IPS-20b (cell line): ENCODE data around the gene ADPRH.

Source experiments
- H3K27ac ChIP-seq: one replicate; pipeline ENCODE4 v1.5.1; 2013; ENCODE audit warnings: low read length
- H3K27me3 ChIP-seq: 2 replicates; pipeline ENCODE4 v1.6.1; 2013; ENCODE audit warnings: mild to moderate bottlenecking, low read length, inconsistent platforms; ENCODE audit not compliant: insufficient read depth
- H3K36me3 ChIP-seq: 2 replicates; pipeline ENCODE4 v1.6.1; 2013; ENCODE audit warnings: low read depth, mild to moderate bottlenecking, inconsistent platforms, low read length, moderate library complexity; ENCODE audit not compliant: insufficient read depth
- H3K4me1 ChIP-seq: 2 replicates; pipeline ENCODE4 v1.6.1; 2013; ENCODE audit warnings: mild to moderate bottlenecking, control low read depth, inconsistent platforms, low read length, moderate library complexity; ENCODE audit not compliant: insufficient read depth
- H3K4me3 ChIP-seq: 2 replicates; pipeline ENCODE4 v1.5.1; 2013; ENCODE audit warnings: mild to moderate bottlenecking, low read length, inconsistent platforms
- H3K9ac ChIP-seq: 2 replicates; pipeline ENCODE4 v1.6.1; 2013; ENCODE audit warnings: low read depth, mild to moderate bottlenecking, inconsistent platforms, low read length, moderate library complexity
- H3K9me3 ChIP-seq: 2 replicates; pipeline ENCODE4 v1.6.1; 2013; ENCODE audit warnings: mild to moderate bottlenecking, low read depth, low read length, inconsistent platforms; ENCODE audit not compliant: insufficient read depth

The ADPRH gene

DNA sequence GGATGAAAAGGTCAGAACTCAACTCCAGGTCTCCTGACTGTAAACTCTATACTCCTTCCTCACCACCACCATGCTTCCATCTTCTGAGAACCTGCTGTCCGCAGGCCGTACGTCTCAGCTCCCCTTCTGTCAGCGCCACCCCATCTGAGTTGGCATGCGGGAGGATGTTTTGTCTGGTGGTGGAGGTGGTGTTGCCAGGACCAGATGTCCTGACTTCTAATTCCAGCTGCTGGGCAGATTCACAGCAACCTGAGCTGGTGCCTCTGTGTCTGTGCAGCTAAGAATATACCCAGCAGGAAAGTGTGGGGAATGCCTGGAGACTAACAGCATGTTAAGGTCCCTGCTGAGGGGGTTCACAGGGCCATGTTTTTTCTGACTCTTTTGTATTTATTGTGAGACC is 41.6 kb downstream of the ADPRH start:
- Histone ChIP-seq H3K4me3 (no peak overlapping the region), H3K9me3 (no peaks in the 10 kb centered on the region), H3K4me1 (no peaks in the 10 kb centered on the region), H3K27ac (no peak overlapping the region), H3K27me3 (no peaks in the 10 kb centered on the region), H3K9ac (no peak overlapping the region), H3K36me3 (no peaks in the 10 kb centered on the region)

DNA sequence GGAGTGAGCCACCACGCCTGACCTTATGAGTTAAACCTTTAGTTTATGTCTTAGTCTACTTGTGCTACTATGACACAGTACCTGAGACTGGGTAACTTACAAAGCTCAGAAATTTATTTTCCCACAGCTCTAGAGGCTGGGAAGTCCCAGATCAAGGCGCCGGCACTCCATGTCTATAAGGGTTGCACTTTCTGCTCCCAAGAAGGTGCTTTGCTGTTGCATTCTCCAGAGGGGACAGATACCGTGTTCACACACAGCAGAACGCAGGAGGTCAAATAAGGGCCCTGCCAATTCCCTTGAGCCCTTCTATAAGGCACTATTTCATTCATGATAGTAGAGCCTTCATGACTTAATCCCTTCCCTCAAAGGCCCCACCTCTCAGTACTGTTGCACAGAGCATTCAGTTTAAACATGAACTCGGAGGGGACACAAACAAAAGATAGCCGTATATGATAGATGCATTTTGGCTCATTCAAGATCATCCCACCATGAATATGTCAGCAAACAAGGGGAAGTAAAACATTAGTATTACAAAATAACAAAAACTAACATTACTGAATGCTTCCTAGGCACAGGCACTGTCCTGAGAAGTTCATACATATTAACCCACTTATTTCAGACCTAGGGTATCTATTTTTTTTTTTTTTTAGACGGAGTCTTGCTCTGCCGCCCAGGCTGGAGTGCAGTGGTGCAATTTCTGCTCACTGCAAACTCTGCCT is 44.9 kb downstream of the ADPRH start:
- no peaks in the 10 kb centered on the region for H3K27me3 ChIP-seq
- H3K4me1 ChIP-seq, result no peaks in the 10 kb centered on the region
- H3K9me3 ChIP-seq, result no peaks in the 10 kb centered on the region
- H3K36me3 ChIP-seq, result no peaks in the 10 kb centered on the region
- H3K9ac ChIP-seq, result no peak overlapping the region
- H3K4me3 ChIP-seq, result no peak overlapping the region
- no peak overlapping the region for H3K27ac ChIP-seq

GRCh38 chr3:119625451-119626153 is 46.3 kb downstream of the ADPRH start:
- H3K9ac ChIP-seq, result no peak overlapping the region
- H3K9me3 ChIP-seq, result no peaks in the 10 kb centered on the region
- no peak overlapping the region for H3K27ac ChIP-seq
- no peak overlapping the region for H3K4me3 ChIP-seq
- no peaks in the 10 kb centered on the region for H3K36me3 ChIP-seq
- H3K4me1 ChIP-seq, result no peaks in the 10 kb centered on the region
- H3K27me3 ChIP-seq, result no peaks in the 10 kb centered on the region

- Histone ChIP-seq H3K4me3 (no peak overlapping the region), H3K27ac (no peak overlapping the region), H3K9me3 (no peaks in the 10 kb centered on the region), H3K36me3 (no peaks in the 10 kb centered on the region), H3K27me3 (no peaks in the 10 kb centered on the region), H3K4me1 (no peaks in the 10 kb centered on the region), H3K9ac (no peak overlapping the region)
Observed at GRCh38 chr3:119626196-119626595, 46.9 kb downstream of the ADPRH start.

DNA sequence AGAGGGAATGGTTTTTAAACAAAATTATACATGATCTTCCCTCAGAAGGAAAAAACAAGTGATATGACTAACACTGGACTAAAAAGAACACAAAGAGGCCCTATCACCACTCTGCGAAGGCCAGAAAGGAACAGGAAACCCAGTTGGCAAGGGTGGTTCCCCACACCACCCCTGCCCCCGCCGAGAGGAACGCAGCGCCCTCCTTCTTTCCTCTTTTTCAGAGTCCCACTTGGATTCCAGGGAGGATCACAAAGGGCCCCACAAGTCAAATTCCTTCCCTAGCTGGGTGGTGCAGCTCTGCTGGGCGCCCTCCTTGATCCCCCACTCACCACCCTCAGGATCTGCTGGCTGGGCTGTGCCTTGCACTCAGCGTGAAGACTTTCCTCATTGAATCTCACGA is 48.2 kb downstream of the ADPRH start:
- H3K9ac ChIP-seq, result no peak overlapping the region

GRCh38 chr3:119628390-119628789 is 49.1 kb downstream of the ADPRH start:
- Histone ChIP-seq H3K9me3 (no peaks in the 10 kb centered on the region), H3K27me3 (no peaks in the 10 kb centered on the region), H3K4me1 (no peaks in the 10 kb centered on the region), H3K36me3 (no peaks in the 10 kb centered on the region), H3K27ac (no peak overlapping the region), H3K4me3 (no peak overlapping the region), H3K9ac (no peak overlapping the region)

More for the DNA sequence above, 48.2 kb downstream of the ADPRH start:
- Histone ChIP-seq H3K4me1 (no peaks in the 10 kb centered on the region), H3K9me3 (no peaks in the 10 kb centered on the region), H3K27me3 (no peaks in the 10 kb centered on the region), H3K4me3 (no peak overlapping the region), H3K36me3 (no peaks in the 10 kb centered on the region), H3K27ac (no peak overlapping the region)

DNA sequence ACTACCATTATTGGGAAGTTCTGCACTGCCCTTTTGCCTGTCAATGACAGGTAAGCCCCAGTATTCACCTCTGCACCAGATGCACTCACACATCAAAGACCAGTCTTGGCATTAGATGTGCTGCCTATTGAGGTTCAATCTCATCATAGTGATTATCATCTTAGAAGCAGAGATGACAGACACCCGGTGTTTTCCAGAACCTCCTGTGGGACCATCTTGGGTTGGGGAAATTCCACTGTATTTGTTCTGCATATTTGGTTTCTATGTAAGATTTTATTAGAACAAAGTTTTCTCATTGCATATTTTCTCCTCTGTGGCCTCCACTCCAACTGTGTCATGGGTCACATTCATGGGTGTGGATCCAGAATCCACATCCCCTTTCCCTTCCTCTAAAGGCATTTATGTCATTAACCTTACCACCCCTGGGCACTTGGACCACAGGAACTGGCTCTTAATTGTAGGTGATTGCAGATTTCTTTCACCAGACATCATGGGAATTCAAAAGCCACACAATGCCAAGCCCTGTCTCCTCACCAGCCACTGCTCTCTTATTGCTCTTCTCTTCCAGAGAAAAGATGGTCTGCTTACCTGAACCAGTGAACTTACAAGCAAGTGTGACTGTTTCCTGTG is 49.6 kb downstream of the ADPRH start:
- Histone ChIP-seq H3K9me3 (no peaks in the 10 kb centered on the region), H3K36me3 (no peaks in the 10 kb centered on the region), H3K27me3 (no peaks in the 10 kb centered on the region), H3K27ac (no peak overlapping the region), H3K9ac (no peak overlapping the region), H3K4me1 (no peaks in the 10 kb centered on the region), H3K4me3 (no peak overlapping the region)

- no peaks in the 10 kb centered on the region for H3K36me3 ChIP-seq
- H3K27ac ChIP-seq, result no peak overlapping the region
- no peaks in the 10 kb centered on the region for H3K9me3 ChIP-seq
- no peak overlapping the region for H3K4me3 ChIP-seq
- H3K4me1 ChIP-seq, result no peaks in the 10 kb centered on the region
- no peaks in the 10 kb centered on the region for H3K27me3 ChIP-seq
- H3K9ac ChIP-seq, result no peak overlapping the region
Observed at GRCh38 chr3:119630128-119630879, 51.0 kb downstream of the ADPRH start.

DNA sequence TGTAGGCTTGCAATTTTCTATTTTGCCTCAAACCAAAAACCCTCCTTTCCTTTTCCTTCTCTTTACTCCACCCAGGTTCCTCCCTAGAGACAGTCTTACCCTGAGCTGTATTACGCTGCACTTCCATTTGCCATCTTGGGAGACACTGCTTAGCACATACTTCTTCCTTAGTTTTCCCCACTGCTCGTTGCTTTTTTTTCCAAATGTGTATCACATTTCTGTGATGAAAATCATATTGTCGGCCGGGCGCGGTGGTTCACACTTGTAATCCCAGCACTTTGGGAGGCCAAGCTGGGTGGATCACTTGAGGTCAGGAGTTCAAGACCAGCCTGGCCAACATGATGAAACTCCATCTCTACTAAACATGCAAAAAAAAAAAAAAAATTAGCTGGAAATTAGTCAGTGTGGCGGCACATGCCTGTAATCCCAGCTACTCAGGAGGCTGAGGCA is 51.6 kb downstream of the ADPRH start:
- no peaks in the 10 kb centered on the region for H3K9me3 ChIP-seq
- no peaks in the 10 kb centered on the region for H3K36me3 ChIP-seq
- no peaks in the 10 kb centered on the region for H3K27me3 ChIP-seq
- H3K4me3 ChIP-seq, result no peak overlapping the region
- no peak overlapping the region for H3K9ac ChIP-seq
- H3K4me1 ChIP-seq, result no peaks in the 10 kb centered on the region
- no peak overlapping the region for H3K27ac ChIP-seq

DNA sequence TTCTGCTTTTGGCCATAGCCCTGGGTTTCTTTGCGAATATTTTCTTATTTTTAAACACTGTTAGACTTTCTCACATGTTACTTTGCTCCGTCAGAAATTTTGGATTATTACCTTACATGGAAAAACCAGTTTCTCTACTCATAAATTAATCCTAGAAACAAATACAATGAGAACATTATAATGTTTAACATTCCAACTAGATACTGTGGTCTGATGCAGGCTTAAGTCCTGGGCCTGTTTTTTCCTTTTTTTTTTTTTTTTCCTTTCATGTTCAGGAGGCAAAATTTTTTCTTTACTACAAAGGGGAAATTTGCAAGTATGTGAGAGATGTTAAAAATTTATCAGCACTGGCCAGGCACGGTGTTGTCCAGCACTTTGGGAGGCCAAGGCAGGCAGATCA is 52.2 kb downstream of the ADPRH start:
- Histone ChIP-seq H3K4me3 (no peak overlapping the region), H3K9me3 (no peaks in the 10 kb centered on the region), H3K27me3 (no peaks in the 10 kb centered on the region), H3K9ac (no peak overlapping the region), H3K4me1 (no peaks in the 10 kb centered on the region), H3K27ac (no peak overlapping the region), H3K36me3 (no peaks in the 10 kb centered on the region)

- no peaks in the 10 kb centered on the region for H3K36me3 ChIP-seq
- H3K27ac ChIP-seq, result no peak overlapping the region
- H3K9me3 ChIP-seq, result no peaks in the 10 kb centered on the region
Observed at GRCh38 chr3:119632216-119632615, 52.9 kb downstream of the ADPRH start.

More at GRCh38 chr3:119632216-119632615, 52.9 kb downstream of the ADPRH start:
- H3K4me3 ChIP-seq, result no peak overlapping the region
- no peak overlapping the region for H3K9ac ChIP-seq
- no peaks in the 10 kb centered on the region for H3K4me1 ChIP-seq
- no peaks in the 10 kb centered on the region for H3K27me3 ChIP-seq
